MV-4-11 (cell line): ENCODE results near the gene MTUS2.

Experiments
- DNase-seq: peaks from one replicate; lab custom pipeline; 2025; lab: John Stamatoyannopoulos, UW

Gene MTUS2

DNA sequence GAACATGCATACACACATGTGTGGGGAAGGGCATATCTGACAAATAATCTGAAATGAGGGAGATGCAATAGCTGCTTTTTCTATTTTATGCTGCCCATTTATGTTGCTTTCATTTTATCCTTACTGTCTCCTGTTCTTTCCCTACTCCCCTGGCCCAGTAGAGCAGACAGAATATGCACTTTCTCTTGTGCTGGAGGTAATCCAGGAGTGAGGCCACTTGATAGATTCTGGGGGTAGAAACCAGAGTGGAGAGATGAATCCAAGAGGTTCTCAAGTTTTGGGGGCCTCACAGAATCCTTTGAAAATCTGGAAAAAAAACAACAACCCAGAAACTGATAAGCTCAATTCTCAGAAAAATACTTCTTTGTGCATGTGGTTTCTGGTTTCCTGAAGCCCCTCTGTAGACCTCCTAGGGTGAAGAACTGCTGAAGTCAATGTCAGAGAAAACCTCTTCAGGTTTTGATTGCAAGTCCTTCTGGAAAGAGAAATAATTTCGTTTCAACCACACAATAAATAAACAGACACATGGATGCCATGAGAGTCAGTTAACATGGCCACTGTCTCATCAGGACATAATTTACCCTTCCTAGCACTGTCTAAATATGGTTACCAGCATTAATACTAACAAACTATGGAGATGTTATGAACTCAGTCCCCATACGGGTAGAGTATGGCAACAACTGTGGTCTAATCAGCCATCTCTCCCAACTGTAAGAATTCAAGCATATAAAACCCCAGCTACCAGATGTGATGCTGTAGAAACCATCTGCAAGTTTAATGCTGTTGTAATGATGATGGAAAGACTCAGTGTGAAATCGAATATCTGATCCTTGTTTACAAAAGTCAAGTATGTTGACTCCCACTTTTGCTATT is 419.8 kb downstream of the MTUS2 start:
- no peak for DNase-seq

DNA sequence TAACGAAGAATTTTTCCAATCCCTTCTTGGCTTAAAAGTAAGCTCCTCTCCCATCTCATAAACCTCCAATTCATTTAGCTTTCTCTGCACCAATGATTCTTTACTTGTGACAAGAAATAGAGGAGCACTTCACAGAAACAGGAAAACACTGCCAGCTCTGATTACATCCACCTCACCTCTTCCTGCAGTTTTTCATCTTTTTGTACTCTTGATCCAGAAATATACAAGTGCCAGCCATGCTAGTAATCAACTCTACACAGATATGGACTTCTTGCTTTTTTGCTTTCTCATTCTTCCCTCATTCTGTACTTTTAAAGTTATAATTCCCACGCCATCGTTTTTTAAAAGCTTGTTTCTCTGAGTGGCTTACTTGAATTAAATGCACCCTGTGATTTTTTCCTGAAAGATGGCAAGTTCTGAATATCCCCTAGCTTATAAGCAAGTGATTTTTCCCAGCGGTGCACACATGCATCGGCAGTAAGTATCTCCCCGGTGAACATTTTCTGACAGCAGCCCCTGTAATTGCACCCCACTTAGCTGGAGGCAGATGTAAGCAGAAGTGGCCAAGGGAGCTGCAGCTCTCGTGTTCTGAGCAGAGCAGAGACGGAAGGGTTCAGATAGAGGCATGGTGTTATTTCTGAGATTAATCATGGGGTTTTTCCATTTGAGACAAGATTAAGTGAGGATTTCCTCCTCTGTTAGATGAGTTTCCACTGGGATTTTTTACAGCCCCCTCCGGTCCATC is 434.7 kb downstream of the MTUS2 start:
- no peak for DNase-seq

DNA sequence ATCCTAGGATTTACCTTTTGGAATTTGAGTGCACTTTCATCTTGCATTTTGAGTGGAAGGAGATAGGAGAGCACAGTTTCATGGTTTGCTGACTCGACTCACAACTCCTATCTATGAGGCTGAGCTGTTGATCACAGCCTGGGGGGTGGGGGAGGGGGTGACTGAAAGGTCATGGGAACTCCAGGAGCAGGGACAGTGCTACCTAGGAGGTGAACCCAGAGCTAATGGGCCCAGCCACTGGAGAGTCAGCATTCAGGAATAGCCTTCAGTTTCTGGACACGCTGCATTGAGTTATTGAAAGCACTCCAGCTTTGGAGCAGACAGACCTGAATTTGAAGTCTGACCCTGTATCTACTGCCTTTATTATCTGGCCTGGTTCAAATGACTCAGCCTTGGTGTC is 435.4 kb downstream of the MTUS2 start:
- no peak for DNase-seq

DNA sequence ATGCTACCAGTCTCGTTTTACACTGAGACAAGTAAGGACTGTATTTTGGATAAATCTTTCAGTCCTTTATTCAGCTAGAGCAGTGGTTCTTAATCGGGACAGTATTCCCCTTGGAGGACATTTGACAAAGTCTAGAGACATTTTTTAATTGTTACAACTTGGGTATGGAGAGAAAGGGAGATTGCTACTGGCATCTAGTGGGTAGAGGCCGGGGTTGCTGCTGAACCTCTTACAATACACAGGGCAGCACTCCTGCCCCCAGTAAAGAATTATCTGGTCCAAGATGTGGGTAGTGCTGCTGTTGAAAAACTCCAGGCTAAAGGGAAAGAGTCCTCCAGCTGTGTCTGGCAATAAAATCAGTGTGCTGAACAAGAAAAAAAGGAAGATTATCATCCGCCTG is 440.5 kb downstream of the MTUS2 start:
- DNase-seq = peak; percentile 9

DNA sequence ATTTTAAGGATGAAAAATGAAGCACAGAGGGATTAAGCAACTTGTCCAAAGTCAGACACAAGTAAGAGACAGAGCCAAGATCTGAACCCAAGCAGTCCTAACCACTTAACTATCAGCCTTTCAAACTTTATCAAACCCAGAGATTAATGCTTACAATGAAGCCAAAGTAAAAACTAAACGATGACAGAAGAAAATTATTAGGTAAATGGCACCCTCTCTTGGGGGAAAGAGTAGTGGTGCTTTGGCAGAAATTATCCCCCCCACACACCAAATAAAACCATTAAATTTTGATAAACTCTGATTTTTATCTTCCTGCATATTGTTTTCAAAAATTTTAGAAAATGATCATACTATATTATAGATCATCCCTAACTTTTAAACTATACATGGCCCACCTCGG is 446.1 kb downstream of the MTUS2 start:
- no peak for DNase-seq

DNA sequence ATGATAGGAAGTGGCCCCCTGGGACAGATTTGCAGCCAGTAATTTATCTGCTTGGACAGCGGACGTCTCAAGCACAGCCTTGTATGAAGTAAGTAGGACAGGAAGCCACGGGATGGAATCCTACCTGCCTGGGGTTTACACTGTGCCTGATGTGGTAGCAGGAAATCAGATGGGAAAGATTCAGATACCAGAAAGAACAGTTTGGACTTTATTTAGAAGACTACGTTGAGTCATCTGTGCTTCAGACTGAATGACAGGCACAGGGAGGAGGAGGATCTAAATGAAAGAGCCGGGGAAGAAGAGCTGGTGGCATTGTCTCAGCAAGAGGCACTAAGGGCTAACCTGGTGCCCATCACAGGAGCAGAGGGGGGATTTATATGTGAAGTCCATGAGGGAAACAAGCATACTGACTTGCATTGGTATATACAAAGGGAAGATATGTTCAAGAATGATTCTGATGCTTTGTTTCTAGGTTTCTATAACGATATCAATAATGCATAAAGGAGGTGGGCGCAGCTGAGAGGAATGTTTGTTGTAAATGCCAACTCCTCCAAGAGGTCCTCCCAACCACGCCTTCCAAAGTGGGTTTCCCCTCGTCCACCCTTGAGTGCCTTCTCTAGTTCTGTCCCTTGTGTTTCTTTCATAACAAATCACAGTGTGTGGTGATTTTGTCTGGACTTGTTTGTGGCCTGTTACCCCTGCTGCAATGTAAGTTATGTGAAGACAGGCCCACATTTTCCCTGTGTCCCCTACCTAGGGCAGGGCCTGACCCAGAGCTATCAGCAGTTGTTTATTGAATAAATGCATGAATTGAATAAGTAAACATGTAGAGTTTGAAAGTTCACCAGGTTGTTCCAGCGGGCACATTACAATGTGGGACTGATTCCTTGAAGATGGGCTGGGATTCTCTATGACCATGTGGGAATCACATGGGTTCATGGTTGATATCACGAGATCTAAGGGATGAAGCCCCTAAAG is 446.9 kb downstream of the MTUS2 start:
- no peak for DNase-seq

DNA sequence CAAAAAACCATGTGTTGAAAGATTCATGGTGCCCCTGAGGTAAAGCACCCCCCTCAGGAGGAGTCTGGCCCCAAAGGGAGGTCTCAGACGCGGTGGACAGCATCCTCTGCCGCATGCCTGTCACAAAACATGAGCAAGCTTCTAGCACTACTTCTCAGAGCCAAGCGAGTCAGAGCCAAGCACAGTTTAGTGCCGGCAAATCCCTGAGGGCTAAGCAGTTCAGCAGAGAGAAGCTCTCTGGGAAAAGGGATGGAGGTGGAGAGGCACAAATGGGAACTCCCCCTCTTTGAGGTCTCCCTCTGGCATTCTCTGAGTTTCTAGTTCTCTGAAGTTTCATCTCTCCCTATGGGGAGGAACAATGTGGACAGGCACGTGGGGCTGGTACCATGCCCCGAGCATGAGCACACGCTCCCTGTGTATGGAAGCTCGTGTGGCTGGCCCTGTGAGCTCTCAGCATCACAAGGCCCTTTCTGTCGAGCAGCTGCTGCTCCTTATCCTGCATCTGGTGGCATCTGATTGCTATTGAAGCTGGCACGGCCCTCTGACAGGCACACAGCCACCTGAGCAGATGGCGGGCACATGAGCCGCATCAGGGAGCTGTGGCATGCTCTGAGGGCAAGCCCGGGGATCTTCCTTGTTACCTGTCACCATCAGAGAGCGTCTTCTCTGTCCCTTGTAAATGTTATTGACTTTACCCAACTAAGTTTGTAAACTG is 450.3 kb downstream of the MTUS2 start:
- DNase-seq = no peak

DNA sequence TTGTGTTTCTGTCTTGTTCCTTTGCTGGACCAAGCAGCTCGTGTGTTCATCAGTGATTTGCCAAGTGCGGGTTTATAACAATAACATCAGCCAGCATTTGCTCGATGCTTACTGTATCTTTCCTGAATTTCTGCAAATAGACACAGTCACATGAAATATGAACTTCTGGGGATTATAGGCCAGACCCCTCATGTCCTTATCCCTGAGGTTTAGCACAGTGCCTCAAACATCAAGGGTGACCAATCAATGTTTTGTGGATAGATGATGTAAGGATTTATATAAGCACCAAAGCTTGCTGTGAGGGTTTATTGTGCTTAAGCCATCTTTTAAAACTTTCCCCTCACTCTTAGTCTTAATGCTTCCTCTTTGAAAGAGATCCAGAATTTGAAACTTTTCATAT is 451.5 kb downstream of the MTUS2 start:
- DNase-seq = no peak

DNA sequence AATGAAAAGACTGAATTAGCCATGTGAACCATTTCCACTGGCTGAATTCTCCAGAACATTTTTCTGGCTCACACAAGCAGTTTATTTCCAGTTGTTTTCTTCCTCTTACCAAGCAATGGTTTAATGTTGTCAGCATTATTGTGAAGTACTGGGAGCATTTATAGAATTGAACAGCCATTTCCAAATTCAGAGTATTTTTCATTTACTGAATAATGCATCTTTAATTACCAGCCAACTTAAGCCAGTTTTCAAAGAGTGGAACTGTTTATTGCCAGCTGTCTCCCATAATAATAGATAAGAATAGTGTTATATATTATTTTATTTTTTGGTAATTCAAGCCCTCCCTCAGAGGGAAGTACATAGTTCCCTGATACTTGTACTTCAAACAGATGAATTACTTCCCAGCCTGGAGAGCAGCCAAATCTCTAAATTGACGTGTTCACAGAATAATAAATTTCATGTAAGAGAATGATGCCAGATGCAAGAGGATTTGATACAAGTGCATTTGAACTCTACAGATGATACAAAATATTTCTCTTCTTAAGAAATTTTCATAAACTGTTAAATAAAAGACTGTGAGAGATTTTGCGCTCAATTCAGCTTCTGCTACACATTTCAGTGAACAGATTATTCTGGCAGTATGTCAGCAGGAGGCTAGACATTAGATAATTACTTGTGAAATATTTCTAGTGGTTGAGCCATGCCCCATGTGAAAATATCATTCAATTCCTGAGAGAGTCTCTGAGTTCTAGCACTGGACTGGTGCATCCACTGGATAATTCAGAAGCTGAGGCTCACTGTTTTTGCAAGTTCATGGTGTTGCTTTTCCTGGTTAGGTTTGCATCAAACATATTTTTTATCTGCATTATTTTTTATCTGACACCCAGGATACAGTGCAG is 459.5 kb downstream of the MTUS2 start:
- no peak for DNase-seq

DNA sequence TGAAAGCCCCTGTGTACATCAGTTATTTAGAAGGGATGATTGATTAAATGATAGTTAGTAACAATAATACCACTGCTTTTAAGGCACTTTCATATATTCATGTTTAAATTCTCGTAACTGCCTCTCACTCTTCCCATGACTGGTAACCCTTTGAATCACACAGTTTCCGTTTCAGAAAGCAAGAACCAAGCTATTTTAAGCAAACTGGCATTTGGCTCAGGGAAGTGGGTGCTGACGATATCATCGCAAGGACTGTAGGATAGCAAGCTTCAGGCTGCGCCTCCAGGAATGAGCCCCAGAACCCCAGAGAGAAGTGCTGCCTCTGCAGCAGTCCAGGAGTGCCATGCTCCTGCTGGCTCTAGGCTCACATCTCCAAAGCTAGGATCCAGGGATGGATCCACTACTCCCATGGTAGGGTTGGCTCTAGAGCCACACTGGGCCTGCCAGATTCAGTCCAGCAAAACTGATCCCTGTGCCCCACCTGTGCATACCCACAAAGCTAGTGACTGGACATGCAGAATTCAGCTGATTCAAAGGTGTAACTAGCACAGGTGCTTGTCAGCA is 461.9 kb downstream of the MTUS2 start:
- DNase-seq = peak; percentile 36

DNA sequence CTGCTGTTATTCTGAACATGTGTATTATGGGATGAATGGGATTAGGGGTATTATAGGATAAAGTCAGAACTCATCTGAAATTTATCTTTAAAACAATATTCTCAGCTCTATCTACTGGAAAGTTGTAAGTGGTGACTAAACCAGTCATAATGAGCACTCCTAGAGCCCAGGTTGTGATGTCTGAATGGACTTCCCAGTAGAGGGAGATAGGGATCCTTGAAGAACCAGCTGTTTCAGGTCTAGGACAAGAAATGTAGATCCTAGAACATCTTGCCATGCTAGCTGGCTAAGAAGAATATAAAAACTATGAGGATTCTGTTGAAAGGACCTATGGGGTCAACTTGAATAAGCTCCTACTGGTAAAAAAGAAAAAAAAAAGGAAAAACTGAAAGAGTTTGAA is 464.6 kb downstream of the MTUS2 start:
- no peak for DNase-seq

DNA sequence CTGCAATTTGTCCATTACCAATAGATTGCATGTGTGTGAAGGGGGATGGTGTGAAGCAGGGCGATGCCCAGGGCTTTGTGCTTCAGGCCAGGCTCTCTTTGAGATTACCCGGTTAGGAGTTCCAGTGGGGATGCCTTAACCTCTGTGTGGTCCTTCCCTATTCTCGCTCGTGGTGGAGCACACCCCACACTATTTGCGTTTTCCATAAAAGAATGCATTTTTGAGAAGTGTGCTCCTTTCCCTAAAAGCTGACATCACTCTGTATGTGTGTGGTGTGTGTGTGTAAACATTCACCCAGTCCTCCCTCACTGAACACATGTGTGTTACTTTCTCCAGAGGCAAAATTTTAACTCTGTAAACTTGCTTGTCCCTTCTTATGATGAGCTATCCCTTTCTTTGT is 467.1 kb downstream of the MTUS2 start:
- DNase-seq = no peak

DNA sequence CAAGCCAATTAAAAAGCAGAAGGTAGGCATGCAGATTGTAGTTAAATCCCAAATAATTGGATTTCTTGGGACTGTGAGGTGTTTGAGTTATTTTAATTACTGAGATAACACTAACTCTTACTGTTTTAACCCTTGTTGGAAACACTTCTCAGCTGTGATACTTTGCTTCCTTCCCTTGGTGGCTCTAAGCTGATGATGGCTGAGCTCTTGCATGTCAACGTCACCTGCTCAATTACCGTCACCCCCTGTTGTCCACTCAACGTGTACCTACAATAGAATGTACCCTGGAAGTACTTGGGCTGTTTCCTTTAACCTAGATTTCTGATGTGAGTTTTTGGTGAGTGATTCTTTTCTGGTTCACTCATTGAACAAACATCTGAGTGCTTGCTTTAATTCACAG is 471.9 kb downstream of the MTUS2 start:
- DNase-seq = no peak

DNA sequence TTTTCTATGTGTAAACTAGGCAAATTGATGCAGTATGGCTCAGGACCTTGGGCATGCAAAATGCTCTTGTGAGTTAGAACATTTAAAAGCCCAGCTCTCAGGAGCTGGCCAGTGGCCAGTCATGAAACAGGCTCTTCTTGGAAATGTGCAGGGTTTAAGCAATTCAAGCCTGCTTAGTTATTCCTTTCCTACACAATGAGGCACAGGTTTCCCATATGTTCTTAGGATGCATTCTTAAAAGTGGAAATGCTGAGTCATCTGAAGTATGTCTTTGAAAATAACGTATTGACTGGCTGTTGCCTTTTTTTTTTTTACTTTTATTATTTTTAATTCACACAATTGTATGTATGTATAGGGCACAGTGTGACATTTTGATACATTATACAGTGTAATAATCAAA is 474.7 kb downstream of the MTUS2 start:
- no peak for DNase-seq

DNA sequence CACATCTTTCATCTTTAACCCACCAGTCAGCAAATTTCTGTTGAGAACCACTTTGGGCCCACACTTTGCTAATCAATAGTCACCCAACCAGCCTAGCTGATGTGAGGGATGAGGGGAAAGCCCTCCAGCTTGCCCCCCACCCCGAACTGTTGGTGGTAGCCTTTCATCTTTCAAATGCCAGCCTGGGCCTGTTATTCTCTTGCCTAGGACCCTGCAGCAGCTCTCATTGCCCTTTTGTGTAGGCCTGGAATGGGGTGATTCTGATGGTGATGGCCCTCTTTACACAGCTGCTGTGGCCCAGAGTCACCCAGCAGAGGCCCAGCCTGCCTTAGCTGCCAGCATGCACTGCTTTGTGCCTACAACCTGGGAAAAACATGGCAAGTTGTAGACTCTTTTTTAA is 480.9 kb downstream of the MTUS2 start:
- DNase-seq = no peak

DNA sequence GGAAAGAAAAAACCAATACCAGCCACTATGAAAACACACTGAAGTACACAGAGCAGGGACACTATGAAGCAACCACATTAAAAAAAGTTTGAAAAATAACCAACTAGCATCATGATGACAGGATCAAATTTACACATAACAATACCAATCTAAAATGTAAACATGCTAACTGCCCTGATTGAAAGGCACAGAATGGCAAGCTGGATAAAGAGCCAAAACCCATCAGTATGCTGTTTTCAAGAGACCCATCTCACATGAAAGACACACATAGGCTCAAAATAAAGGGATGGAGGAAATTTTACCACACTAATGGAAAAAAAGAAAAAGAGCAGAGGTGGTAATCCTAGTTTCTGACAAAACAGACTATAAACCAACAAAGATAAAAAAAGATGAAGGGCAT is 484.0 kb downstream of the MTUS2 start:
- no peak for DNase-seq

DNA sequence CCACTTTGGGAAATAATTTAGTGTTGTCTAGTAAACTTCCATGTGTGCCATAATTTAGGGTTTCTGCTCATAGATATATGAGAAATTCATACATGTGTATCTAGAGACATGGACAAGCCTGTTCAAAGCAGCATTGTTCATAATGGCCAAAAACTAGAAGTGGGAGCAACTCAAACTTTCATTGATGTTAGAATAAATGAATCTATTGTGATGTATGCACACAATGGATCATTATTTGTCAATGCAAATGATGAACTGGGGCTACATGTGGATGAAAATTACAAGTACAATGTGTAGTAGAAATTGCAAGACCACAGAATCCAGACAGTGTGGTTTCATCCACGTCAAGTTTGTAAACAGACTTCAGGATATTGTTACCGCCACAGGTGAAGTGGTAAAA is 490.7 kb downstream of the MTUS2 start:
- no peak for DNase-seq

DNA sequence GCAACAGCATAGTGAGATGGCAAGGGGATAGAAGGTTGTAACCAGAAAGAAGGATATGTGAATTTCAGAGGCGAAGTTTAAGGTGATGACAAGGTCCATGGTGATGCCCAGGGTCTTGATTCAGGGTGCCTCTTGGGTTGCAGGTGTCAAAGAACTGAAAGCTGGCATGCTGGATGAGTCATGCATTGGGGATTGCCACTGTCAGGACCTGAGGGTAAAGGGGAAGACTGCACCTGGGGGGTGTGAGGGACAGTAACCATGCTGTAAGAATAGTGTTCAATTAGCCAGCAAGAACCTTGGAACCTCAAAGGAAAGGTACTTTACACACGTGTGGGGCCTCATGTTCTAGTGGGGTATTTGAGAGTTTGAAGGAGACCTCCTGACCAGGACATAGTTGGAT is 495.7 kb downstream of the MTUS2 start:
- DNase-seq = no peak

DNA sequence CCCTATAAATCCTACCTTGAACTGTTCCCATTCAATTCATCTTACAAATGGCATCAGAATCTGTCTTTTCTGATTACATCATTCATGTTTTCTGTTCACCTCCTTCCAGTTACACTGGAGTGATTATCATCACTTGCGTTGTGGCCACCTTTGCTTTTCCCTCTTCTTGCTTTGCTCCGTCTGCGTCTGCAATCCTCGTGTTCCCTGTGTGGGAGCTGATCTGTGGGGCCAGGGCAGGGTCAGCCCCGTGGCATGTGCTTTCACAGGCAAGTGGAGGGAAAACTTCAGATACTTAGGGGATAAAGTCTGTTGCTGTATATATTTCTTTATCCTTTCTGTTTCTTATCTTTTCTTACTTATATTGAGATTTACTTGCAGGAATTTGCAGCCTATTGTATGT is 497.7 kb downstream of the MTUS2 start:
- no peak for DNase-seq

DNA sequence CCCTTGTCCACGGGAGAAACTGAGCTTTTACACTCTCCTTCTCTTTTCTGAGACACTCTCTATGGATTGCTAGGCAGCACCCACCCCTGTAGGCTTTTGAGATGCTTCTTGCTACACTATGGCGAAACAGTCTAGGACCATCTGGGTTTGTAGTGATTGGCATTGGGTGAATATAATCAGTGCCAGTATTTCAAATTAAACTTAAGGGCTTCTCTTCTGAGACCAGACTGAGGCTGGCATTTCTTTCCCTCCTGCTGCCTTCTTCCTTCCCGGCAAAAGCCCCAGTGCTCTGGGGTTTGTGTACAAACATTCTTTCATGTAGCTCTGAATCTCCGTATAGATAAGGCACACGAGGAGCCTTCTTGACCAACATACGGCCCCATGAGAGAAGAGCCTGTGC is 498.6 kb downstream of the MTUS2 start:
- DNase-seq = no peak
